Embryonic facial prominence (tissue), 1 donor: ENCODE measurements around the gene MROH2B.

ENCODE experiments used
- DNase-seq: peaks from one replicate; pipeline ENCODE4 v3.0.0-alpha.2; 2016; ENCODE audit errors: extremely low spot score

The MROH2B gene

DNA sequence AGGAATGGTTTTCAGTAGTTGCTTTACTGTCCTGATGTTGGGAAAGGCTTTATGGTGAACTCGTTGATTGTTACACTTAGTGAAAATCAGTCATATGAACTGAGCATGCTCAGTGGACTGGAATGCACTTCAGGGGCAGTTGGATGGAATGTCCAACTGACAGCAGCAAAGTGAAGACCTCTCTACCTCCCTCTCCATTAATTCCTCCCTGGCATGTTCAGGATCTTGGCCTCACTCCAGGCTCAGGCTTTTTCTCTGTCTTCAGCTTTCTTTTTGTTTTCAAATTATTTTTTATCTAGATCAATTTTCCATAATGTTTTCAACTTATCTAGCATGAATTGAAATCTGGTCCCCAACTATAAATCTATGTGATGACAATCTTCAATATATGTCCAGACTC, at the start of gene MROH2B:
Gene MROH2B, minus strand, starts transcription at position 101 of the 400 bp plus-strand sequence. CDS start 490 bp downstream, outside the sequence.
- no peak for DNase-seq

DNA sequence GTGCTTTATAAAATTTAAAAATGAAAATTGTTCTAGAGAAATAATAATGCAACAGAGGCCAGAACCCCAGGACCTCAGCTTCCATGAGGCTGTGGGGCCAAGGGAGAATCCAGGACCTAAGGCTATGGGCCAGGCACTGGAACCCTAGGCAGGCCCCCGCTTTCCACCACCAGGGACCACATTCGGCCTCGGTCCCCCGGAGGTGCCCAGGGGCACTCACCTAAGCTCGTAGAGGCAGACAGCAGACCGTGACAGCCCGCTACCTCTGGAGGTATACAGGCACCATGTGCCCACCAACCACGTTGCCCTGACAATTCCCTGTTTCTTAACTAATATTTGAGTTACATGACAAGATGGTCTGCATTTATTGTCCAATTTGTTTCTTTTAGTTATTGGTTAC, 49.5 kb upstream of the MROH2B start:
- DNase-seq: no peak

DNA sequence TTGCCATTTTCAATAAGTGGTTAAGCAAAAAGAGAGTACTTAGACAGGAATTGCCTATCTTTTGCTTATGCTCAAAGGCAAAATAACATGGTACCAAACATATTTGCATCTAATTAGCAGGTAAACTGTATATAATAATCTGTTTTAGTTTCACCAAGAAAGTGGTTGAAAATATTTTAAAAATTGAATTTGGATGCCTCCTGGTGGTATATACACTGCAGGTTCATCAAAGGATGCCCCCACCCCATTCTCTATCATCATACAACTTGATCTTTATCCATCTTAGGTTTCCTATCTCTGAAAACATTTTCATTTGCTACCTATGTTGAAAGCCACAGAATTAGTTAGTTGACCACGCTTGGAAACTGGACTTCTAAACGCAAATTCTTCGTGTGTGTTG, 47.0 kb upstream of the MROH2B start:
- no peak for DNase-seq

DNA sequence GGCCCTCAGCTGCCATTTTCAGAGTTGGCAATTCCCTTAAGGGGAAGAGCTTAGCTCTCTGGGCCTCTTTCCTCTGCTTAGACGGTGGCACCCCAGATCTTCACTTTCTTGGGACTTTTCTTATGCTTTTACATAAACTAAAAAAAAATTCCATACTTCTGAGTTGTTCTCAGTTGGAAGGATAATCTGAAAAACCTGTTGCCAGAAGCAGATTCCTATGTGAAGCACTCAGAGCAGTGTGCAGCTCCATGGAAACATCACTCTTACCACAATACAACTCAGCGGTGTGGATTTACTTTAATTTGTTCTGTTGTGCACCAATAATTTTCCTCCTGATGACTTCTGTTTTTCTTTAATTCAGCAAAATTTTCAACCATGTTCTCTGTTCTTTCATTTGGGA, 44.1 kb upstream of the MROH2B start:
- no peak for DNase-seq

DNA sequence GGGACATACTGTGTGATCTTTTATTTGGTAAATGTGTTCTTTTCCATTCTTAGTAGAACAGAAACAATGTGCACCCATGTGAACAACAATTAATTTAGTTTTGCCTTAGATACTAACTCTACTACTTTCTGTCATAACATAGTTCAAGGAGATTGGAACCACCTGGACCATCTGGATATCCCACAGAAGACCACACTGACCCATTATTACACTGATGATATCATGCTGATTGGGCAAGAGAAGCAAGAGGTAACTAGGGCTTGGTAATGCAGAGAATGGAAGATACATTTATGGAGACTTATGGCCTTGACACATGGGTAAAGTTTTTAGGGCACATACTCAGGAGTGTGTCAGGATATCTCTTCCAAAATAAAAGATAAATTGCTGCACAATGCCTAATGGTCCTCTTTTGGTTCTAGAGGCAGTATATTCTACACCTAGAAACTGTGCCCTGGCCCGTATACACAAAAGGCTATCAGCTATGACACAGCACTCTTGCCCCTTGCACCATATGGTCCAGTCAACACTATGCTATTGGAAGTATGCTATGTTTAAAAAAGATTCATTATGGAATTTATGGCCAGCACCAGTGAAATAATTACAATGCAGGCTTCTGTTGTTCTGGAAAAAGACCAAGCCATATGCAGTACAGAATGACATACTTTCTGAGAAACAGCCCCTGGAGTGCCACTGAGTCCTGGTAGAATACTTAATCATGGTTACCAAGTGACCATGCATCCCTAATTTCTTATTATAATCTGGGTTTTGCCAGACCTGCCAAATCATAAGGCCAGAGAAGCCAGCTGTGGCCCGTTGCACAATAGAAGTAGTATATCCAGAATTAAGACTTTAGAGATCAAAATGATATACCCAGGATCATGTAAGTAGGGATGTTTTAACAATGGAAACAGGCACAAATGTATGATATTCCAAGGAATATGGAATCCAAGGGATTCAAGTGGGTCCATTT, 41.6 kb upstream of the MROH2B start:
- DNase-seq: no peak

DNA sequence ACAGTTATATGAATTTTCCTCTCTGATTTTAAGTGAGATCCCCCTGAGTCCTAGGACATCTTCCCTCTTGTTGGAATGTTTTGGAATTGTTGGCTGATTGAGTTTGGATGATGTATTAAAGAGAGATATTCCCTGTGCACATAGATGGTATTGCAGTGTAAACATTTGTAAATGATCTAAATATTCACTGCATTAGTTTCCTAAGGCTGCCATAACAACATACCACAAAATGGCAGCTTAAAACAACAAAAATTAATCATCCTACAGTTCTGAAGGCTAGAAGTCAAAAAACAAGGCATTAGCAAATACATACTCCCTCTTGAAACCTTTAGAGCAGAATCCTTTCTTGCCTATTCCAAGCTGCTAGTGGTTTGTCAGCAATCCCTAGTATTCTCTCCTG, 38.0 kb upstream of the MROH2B start:
- no peak for DNase-seq

DNA sequence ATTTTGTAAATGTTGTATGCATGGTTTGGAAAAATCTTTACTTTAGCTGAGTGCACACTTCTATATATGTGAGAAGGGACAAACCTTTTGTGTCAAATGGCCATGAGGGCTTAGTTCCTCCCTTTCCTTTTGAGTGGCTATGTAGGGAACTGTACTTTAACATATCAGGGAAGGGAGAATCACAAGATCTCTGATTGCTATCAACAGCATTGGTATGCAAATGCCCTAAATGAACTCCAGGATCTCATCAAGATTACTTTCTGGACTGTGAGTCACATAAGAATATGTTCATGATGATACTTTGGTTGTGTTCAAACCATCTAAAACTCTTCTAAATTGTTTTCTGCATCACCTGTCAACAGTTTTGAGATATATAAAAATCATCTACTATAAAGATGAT, 31.2 kb upstream of the MROH2B start:
- DNase-seq: no peak

DNA sequence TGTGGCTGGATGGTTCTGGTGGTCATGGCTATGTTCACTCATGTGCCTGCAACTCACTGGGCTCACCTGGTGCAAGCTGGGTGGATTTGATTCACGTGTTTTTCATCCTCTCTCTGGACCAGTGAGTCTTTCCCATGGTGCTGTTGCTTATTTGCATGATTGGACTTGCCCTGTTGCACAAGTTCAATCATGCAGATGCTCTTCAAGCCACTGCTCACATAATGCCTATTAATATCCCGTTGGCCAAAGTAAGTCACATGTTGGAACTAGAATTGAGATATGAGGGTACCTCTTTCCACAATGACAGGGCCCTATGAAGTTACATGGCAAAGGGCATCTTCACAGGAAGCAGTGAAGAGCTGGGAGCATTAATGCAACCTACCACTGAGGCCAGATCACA, 26.5 kb upstream of the MROH2B start:
- no peak for DNase-seq

DNA sequence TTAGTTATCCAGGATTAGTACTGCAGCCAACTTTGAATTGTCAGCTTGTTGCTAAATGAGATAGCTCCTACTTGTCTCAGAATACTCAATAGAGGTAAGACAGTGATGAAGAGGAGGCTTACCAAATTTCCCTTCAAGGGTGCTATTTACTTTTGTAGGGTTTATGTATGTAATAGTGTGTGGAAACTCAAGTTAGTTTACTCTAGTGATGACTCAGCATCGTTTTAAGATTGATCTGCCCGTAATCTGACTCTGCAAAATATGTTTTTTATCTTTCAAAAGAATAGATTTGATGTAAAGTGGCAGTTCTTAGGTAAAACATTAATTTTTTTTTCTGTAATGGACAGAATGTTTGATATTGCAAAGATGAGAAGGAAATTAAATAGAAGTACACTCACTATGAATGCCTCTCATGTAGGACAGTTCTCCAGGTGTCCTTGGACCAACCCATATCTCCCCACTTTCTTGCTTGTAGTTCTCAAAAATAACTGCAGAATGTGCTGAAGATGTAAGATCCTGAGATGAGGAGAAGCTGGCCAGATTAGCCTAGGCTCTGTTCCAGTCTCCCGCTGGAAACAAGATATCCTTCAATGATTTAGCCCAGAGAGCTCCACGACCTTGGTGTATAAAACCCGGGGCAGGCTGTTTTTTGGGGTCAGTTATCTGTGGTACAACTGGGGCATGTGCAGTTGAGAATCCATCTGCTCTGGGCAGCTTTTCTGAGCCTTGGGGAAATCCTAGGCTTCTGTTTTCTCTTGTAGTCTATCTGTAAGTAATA, 24.4 kb upstream of the MROH2B start:
- no peak for DNase-seq

DNA sequence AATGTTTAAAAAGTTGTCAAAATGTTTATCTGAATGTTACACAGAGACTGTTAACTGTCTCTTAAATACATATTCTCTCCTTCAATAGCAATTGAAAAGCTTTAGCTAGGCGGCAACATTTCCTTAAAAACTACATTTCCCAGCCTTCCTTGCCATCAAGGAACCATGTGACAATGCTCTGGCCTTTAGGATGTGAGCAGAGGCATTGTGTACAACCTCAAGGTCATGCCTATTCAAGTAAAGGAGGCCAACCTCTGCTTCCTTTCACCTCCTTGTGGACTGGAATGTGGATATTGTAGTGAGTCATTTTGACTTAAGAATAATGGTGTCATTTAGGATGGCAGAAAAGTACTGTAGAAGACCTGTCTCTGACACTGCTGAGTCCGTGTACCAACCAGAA, 23.7 kb upstream of the MROH2B start:
- DNase-seq: no peak

DNA sequence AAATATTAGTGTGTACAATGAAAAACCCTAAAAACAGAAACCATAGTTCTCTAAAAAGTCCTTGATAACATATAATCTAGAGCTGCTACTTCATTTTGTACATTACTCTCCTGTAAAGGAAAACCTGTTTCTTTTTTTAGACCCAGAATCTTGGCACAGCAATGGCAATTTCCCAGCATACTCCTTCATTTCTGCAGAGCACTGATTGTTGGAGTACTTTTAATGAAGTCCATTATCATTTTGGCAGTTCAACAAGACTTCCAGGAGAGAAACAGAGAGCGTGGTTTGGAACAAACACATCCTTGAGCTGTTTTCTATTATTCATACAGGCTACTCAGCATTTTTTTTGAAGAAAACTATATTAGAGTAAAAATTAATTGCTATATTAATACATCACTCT, 22.7 kb upstream of the MROH2B start:
- DNase-seq: no peak

DNA sequence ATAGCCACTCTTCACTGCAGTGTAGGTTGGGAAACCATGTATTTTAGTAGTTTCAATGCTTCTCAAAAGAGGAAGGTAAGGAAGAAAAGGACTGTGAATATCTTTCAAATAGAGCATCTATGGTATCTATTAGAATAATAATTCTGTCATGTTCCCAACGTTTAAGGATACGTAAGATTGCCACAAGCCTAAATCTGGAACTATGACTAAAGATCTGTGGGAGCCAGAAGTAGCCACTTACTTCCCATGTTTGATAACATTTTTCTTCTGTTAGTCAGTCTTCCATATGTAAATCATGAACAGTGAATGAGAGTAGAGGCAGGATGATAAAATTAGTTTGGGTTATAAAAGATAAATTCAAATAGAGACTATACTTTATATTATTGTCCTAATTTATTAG, 16.3 kb upstream of the MROH2B start:
- no peak for DNase-seq

DNA sequence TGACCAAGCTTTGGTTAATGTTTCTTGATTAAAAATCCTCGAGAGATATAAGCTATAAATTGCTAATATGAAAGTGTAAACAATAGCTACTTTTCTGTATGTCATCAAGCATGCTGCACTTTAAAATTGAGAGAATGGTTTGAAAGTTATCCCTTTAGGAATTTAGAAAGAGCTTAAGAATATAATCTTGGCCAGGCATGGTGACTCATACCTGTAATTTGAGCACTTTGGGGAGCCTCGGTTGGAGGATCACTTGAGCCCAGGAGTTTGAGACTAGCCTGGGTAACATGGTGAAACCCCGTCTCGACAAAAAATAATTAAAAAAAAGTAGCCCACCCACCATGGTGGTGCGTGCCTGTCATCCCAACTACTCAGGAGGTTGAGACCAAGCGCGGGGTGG, 12.2 kb upstream of the MROH2B start:
- DNase-seq: no peak

DNA sequence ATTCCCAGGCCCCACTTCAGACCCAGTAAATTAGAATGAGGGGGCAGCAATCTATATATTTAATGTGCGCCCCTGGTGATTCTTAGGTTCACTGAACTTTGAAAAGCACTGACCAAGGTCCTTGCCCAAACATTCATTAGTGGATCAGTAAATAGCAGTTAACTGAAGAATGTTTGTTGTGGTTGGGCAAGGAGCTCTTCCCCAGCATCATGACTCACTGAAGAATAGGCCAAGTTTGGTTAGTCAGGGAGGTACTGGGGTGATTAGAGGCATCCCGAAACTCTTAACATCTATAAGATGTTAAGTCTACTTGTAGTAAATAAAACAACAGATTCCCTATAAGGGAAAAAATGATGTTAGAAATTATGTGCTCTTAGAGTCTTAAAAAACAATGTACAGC, 833 bp upstream of the MROH2B start:
- no peak for DNase-seq

DNA sequence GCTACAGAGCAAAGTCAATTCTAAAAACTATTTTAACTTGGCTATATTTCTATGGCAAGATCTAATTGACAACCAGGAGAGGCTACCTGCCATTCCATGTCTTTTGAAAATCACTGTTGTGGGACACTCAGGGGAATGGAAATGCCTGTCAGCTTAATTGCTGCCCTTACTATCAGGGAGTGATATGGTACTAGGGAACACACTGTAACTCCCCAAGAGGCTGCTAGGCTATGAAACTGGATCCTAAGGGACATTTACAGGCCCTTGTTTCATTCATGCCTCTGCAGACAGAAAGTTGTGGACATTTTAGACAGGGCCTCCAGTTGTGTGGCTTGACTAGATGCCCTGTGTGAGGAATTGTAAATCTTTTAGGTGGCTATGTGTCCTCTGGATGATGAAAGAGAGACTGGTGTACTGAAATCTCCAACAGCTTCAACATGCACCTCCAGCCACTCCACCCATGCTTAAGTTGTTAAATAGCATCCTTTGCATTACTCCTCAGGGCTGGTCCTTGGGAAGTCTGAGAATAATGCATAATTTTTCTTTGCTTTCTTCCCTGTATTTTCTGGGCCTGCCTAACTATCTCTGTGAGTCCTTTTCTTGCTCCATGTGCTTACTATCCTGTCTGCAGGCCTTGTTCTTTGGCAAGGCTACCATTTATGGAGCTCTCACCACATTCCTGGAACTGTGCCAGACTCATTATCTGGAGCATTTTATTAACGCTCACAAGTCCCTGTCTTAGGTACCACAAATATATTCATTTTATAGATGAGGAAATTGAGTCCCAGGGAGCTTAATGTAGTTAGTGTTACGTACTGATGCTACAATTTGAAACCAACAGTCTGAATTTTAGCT, 3.2 kb downstream of the MROH2B start:
- DNase-seq: no peak

DNA sequence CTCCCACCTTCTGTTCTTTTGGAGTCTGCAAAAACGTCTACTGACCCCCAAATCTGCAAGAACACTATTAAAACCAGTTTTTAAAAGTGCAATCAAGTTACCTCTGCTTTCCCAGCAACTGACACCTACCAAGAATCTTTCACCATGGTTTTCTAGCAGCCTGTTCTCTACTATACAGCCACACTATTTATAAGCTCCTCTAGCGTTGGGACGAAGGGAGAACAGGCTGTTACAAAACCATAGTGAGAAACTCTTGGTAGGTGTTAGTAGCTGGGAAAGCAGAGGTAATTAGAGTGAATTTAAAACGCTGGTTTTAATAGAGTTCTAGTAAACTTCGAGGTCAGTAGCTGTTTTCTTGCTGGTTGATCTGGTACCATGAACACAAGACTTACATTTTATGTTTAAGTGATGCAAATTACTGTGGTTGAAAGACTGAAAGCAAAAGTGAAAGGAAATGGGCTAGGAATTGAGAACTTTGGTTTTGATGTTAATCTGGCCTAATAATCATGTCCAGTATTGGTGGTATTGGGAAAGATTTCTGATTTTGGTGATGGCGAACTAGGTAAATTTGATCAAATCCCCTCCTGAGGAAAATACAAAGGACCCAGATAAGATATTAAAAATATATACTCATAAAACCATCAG, 5.3 kb downstream of the MROH2B start:
- DNase-seq: no peak

DNA sequence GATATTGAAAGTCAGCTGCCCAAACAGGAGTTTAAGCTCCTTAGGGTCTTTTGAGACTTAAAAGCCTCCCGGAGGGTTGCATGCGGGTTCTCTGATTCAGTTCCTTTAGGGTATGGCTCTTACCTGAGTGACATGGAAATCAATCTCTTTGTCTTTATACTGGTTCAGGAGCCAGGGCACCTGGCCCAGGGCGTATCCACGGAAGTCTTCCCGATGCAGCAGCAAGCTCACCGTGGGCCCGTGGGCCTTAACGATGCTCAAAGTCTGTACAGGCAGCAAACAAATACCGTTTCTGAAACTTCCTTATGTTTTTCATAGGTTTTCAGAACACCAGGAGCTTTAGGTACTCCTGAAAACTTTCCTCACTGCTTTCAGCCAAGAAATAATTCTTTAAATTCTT, 13.2 kb downstream of the MROH2B start:
- no peak for DNase-seq

DNA sequence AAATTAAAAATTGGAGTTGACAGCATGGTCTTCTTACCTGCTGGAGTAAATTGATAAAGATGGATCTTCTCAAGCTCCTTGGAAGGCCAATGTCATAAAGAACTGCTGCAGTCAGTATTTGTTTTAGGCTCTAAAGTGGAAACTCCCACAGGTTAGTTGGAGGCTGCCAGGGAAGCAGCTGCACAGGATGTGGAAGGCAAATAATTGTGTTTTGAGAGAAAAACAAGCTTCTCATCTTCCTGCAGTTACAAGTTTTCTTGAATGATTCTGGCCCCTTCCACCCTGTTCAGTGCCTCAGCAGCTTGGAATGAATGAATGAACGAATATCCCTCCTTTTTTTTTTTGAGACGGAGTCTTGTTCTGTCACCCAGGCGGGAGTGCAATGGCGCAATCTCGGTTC, 13.9 kb downstream of the MROH2B start:
- DNase-seq: no peak

DNA sequence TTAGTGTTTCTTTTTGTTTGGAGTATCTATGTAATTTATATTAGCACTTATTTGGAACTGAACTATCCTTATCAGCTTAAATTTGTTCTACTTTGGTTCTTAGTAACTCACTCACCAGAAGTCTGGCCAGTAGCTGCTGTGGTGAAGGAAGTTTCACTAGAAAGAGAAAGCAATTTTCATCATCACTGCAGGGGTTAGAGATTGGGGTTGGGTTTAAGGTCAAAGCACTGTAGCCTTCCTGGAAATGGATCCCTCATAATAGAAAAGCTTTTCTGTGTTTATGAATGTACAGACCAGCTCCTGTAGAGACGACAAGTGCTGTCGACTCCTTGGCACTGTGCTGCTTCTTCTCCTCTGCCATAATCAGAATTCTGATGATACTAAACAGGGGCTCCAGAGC, 22.2 kb downstream of the MROH2B start:
- DNase-seq: no peak

DNA sequence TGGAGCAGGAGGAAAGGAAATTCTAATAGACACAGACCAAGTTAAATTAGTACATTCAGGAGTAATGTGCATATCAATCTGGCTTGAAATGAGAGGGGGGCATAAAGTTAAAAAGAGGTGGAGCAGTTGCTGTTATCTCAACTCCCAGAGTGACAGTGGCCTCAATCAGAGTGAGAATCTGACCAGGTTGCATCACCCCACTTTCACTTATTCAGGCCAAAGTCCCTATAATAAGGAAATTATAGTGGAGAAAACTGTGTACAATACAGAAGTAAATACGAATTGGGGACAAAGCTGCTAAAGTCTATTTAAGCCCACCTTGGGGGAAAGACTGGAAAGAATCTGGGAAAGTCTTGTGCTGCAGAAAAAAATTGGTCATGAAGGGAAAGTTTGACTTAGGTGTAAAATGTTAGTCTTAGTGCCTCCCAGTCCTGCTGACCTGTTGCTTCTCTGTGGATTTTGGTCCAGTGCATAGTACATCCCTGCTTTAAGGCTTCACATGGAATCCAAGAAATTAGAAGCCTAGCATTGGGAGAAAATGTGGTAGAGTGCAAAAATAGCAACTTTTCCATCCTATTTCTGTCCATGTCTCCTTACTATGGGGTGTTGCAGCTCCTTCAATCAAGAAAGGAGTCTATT, 27.9 kb downstream of the MROH2B start:
- no peak for DNase-seq

DNA sequence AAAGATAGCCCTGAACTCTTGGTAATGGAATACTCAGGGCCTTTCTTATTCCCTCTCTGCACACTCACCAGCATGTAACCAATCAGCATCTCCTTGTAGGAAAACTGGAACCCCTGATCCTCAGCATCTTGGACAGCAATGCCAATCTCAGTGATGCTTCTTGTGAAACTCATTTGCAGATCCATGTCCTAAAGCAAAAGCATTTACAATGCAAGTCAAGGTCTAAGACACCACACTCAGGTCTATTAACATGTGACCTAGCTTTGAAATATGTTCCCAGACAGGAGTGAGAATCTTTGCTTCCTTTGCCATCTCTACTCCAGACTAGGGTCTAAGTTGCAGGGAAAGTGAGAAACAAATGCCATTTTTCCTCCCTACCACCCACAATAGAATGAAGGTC, 38.2 kb downstream of the MROH2B start:
- DNase-seq: no peak
